ENCODE results near the gene STXBP2. TPM values are rescaled to one million over a fixed set of nuclear protein-coding genes. Genes with fewer than 3 reads are reported as not detected.

The STXBP2 gene
- total RNA-seq, 4 donors from 2014 or later = 117 to 245 (median 199) TPM

DNA sequence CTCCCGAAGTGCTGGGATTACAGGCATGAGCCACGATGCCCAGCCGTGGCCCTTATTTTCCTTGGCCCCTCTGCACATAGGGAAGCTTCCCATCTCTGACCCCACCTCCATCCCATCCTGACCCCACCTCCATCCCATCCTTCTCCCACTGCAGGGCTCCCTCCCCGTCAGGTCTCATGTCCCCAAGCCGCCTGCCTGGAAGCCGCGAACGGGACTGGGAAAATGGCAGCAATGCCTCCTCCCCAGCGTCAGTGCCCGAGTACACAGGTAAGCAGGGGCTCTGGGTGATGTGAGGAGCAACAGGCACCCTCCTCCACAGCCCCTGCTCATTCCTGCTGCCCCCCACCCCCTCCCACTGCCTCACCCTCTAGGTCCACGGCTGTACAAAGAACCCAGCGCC lies 19.7 kb upstream of the STXBP2 start:
- Histone ChIP-seq H3K9me3 (no peaks in the 10 kb centered on the region), H3K4me1 (peaks cover 0 to 24% (median 3%) of the 10 kb centered on the region in 4 donors), H3K27ac (no peak overlapping the region), H3K27me3 (no peaks in the 10 kb centered on the region), H3K4me3 (no peak overlapping the region), H3K36me3 (peaks cover 0 to 66% (median 0%) of the 10 kb centered on the region in 3 donors)
- DNase-seq = no peak
- TF ChIP-seq POLR2A (IDR thresholded peaks at IDR 0.05) = no peak
- TF ChIP-seq, protein P1, sequence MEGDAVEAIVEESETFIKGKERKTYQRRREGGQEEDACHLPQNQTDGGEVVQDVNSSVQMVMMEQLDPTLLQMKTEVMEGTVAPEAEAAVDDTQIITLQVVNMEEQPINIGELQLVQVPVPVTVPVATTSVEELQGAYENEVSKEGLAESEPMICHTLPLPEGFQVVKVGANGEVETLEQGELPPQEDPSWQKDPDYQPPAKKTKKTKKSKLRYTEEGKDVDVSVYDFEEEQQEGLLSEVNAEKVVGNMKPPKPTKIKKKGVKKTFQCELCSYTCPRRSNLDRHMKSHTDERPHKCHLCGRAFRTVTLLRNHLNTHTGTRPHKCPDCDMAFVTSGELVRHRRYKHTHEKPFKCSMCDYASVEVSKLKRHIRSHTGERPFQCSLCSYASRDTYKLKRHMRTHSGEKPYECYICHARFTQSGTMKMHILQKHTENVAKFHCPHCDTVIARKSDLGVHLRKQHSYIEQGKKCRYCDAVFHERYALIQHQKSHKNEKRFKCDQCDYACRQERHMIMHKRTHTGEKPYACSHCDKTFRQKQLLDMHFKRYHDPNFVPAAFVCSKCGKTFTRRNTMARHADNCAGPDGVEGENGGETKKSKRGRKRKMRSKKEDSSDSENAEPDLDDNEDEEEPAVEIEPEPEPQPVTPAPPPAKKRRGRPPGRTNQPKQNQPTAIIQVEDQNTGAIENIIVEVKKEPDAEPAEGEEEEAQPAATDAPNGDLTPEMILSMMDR (IDR thresholded peaks at IDR 0.05) = no peak

DNA sequence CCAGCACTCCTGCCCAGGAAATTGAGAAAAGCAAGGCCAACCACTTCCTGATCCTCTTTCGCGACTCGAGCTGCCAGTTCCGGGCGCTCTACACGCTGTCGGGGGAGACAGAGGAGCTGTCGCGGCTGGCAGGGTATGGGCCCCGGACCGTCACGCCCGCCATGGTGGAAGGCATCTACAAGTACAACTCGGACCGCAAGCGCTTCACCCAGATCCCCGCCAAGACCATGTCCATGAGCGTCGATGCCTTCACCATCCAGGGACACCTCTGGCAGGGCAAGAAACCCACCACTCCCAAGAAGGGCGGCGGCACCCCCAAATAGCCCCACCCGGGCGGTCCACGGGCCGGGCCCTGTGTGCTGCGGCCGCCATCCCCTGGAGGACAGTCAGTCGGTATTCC lies 19.2 kb upstream of the STXBP2 start:
- H3K36me3 ChIP-seq = peaks cover 0 to 66% (median 0%) of the 10 kb centered on the region in 3 donors
- H3K9me3 ChIP-seq = no peaks in the 10 kb centered on the region
- H3K4me1 ChIP-seq = peaks cover 0 to 24% (median 3%) of the 10 kb centered on the region in 4 donors
- H3K27me3 ChIP-seq = no peaks in the 10 kb centered on the region
- DNase-seq = no peak
- H3K4me3 ChIP-seq = no peak overlapping the region
- TF ChIP-seq, protein P1 (IDR thresholded peaks at IDR 0.05) = no peak
- TF ChIP-seq POLR2A (IDR thresholded peaks at IDR 0.05) = no peak
- peak overlapping the region in 2 of 4 donors; percentile 83 to 93 for H3K27ac ChIP-seq

DNA sequence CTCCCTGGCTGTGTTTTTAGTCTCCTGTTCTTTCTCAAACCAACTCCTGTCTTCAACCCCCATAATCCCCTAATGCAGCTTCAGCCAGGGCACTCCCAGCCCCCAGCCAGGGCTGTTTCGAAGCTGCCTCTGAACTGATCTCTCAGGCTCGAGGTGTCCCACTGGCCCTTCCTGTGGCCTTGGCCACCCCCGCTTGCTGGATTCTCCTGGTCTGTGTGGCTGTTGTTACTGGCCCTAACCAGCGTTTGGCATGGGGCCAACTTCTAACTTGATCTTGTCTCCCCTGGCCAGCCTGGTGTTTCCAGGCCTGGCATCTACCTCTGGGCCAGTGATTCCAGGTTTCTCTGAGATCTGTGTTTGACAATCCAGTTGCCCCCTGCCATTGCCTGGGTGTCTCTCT lies 18.6 kb upstream of the STXBP2 start:
- Histone ChIP-seq H3K27ac (peak overlapping the region in 3 of 4 donors; percentile 62 to 93 (median 83)), H3K36me3 (peaks cover 0 to 70% (median 0%) of the 10 kb centered on the region in 3 donors), H3K4me3 (no peak overlapping the region), H3K9me3 (no peaks in the 10 kb centered on the region), H3K4me1 (peaks cover 0 to 24% (median 3%) of the 10 kb centered on the region in 4 donors), H3K27me3 (no peaks in the 10 kb centered on the region)
- no peak for DNase-seq
- TF ChIP-seq, protein P1 (IDR thresholded peaks at IDR 0.05) = no peak
- no peak for TF ChIP-seq POLR2A (IDR thresholded peaks at IDR 0.05)

DNA sequence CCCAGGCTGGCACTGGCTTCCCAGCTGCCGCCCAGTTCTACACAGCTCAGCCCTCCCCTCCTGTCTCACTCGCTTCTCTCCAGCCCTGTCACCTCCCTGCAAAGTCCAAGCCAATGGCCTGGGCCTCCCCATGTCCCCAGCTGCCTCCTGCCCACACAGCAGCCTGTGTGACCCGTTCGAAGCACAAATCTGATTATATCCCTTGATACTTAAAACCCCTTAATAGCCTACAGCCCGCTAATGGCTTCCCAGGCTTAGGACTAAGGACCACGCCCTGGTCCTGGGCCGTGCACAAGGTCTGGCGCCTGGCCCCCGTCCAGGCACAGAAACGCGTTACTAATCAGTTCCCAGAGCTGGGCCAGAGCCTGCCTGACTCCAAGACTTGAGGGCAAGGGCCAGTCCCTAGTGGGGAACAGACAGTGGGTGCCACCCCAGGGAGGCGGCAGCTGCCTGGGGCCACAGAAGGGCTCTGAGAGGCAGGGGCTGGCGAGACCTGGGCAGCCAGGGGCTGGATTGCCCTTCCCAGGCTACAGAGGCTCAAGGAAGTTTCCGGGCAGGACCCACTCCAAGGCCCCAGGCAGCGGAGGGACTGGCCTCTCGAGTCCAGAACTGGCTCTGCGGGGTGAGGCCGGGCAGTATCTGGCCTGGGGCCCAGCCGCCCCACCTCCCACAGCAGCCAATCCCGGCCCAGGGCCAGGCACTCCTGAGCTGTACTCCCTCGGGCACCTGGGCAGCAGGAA lies 18.0 kb upstream of the STXBP2 start:
- Histone ChIP-seq H3K4me1 (peaks cover 0 to 24% (median 3%) of the 10 kb centered on the region in 4 donors), H3K4me3 (no peak overlapping the region), H3K27me3 (no peaks in the 10 kb centered on the region), H3K9me3 (no peaks in the 10 kb centered on the region), H3K36me3 (peaks cover 0 to 75% (median 0%) of the 10 kb centered on the region in 3 donors), H3K27ac (peak overlapping the region in 3 of 4 donors; percentile 62 to 93 (median 83))
- peak; percentile 15 to 46 for TF ChIP-seq POLR2A (IDR thresholded peaks at IDR 0.05)
- TF ChIP-seq, protein P1 (IDR thresholded peaks at IDR 0.05) = no peak
- DNase-seq = peak in 2 of 3 donors; percentile 81 to 86

DNA sequence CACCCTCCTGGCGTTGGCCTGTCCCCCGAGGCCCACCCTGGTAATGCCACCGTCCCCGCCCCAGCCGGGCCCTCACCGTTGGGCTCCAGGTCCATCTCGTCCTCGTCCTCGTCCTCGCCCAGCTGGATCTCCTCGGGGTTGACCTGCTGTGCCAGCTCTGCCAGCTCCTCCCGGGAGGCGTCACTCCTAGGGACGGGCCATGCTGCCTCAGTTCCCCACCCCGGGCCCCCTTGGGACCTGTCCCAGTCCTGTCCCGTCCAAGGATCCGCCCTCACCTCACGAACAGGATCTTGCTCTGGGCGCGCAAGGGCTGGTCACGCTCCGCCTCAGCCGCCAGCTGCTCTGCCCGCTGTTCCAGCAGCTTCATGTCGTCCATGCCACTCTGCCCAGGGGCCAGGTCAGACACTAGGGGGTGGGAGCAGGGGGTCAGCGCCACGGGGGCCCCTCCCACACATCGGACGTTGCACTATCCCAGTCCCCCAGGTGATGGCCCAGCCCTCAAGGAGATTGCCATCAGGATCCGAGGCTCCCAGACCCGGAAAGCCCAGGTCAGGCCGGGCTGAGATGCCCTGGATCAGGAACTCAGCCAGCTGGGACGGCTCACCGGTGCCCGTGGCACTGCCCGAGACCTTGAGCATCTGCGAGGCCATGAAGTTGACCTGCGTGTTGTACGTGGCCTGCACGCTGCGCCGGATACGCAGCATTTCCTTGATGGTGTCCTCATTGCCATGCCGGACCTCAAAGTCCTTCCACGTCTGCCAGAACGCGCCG lies 17.1 kb upstream of the STXBP2 start:
- H3K4me1 ChIP-seq = peaks cover 0 to 24% (median 3%) of the 10 kb centered on the region in 4 donors
- no peaks in the 10 kb centered on the region for H3K27me3 ChIP-seq
- H3K36me3 ChIP-seq = peaks cover 0 to 78% (median 0%) of the 10 kb centered on the region in 3 donors
- peak overlapping the region in 3 of 4 donors; percentile 62 to 93 (median 83) for H3K27ac ChIP-seq
- DNase-seq = no peak
- no peak for TF ChIP-seq POLR2A (IDR thresholded peaks at IDR 0.05)
- TF ChIP-seq, protein P1 (IDR thresholded peaks at IDR 0.05) = no peak
- no peaks in the 10 kb centered on the region for H3K9me3 ChIP-seq
- H3K4me3 ChIP-seq = no peak overlapping the region
